T-helper 2 cell treated with Interferon-gamma antibody and Interleukin-4, amounts not matched to agents 5 μg/mL and 100 μg/mL, for 36 hours (primary cell): ENCODE data around the gene TEAD1.

Experiments used
- DNase-seq: peaks from one replicate; pipeline ENCODE4 v3.0.0; 2021; ENCODE audit warnings: low spot score
- H3K27ac Mint-ChIP-seq: one replicate; pipeline ENCODE4 v1.8.0; 2021; ENCODE audit warnings: mild to moderate bottlenecking, mixed read lengths
- H3K27me3 Mint-ChIP-seq: one replicate; pipeline ENCODE4 v1.8.0; 2021; ENCODE audit warnings: low read depth, mixed read lengths
- H3K36me3 Mint-ChIP-seq: one replicate; pipeline ENCODE4 v1.8.0; 2021; ENCODE audit warnings: low read depth, mixed read lengths
- H3K4me1 Mint-ChIP-seq: one replicate; pipeline ENCODE4 v1.8.0; 2021; ENCODE audit warnings: low read depth, mixed read lengths
- H3K4me3 Mint-ChIP-seq: one replicate; pipeline ENCODE4 v1.8.0; 2022; ENCODE audit warnings: mild to moderate bottlenecking, moderate library complexity, mixed read lengths
- H3K9me3 Mint-ChIP-seq: one replicate; pipeline ENCODE4 v1.8.0; 2021; ENCODE audit warnings: mixed read lengths

TEAD1 gene

GRCh38 chr11:12685229-12685628 is 11.0 kb downstream of the TEAD1 start:
- no peak for DNase-seq
- no peaks in the 10 kb centered on the region for H3K36me3 Mint-ChIP-seq
- H3K27me3 Mint-ChIP-seq = peaks cover 77% of the 10 kb centered on the region
- no peaks in the 10 kb centered on the region for H3K9me3 Mint-ChIP-seq
- H3K4me1 Mint-ChIP-seq = peaks cover 9% of the 10 kb centered on the region
- no peak overlapping the region for H3K4me3 Mint-ChIP-seq
- no peak overlapping the region for H3K27ac Mint-ChIP-seq

- Mint-ChIP-seq H3K9me3 (no peaks in the 10 kb centered on the region), H3K36me3 (no peaks in the 10 kb centered on the region), H3K27ac (no peak overlapping the region), H3K4me3 (no peak overlapping the region), H3K27me3 (peaks cover 77% of the 10 kb centered on the region), H3K4me1 (peaks cover 2% of the 10 kb centered on the region)
- DNase-seq = no peak
These were observed 12.2 kb downstream of the TEAD1 start for GRCh38 chr11:12686246-12687060.

- peaks cover 2% of the 10 kb centered on the region for H3K4me1 Mint-ChIP-seq
- H3K36me3 Mint-ChIP-seq = no peaks in the 10 kb centered on the region
- DNase-seq = no peak
- H3K27me3 Mint-ChIP-seq = peaks cover 73% of the 10 kb centered on the region
- no peak overlapping the region for H3K27ac Mint-ChIP-seq
- no peaks in the 10 kb centered on the region for H3K9me3 Mint-ChIP-seq
- no peak overlapping the region for H3K4me3 Mint-ChIP-seq
These were observed 13.0 kb downstream of the TEAD1 start for GRCh38 chr11:12687216-12687623.

- Mint-ChIP-seq H3K36me3 (no peaks in the 10 kb centered on the region), H3K27ac (no peak overlapping the region), H3K4me3 (no peak overlapping the region), H3K27me3 (peaks cover 73% of the 10 kb centered on the region), H3K9me3 (no peaks in the 10 kb centered on the region), H3K4me1 (peaks cover 2% of the 10 kb centered on the region)
- DNase-seq = no peak
These were observed 13.5 kb downstream of the TEAD1 start for GRCh38 chr11:12687740-12688139.

- Mint-ChIP-seq H3K27me3 (peaks cover 72% of the 10 kb centered on the region), H3K9me3 (no peaks in the 10 kb centered on the region), H3K4me3 (no peak overlapping the region), H3K4me1 (peaks cover 7% of the 10 kb centered on the region), H3K36me3 (no peaks in the 10 kb centered on the region), H3K27ac (no peak overlapping the region)
- DNase-seq = no peak
These were observed 15.0 kb downstream of the TEAD1 start for GRCh38 chr11:12689029-12689755.

GRCh38 chr11:12690663-12691062 is 16.4 kb downstream of the TEAD1 start:
- Mint-ChIP-seq H3K36me3 (no peaks in the 10 kb centered on the region), H3K4me3 (no peak overlapping the region), H3K27ac (no peak overlapping the region), H3K9me3 (no peaks in the 10 kb centered on the region), H3K4me1 (peaks cover 7% of the 10 kb centered on the region), H3K27me3 (peaks cover 77% of the 10 kb centered on the region)
- DNase-seq = no peak

- Mint-ChIP-seq H3K4me3 (no peak overlapping the region), H3K9me3 (no peaks in the 10 kb centered on the region), H3K36me3 (no peaks in the 10 kb centered on the region), H3K4me1 (peaks cover 7% of the 10 kb centered on the region), H3K27ac (no peak overlapping the region), H3K27me3 (peaks cover 81% of the 10 kb centered on the region)
- DNase-seq = no peak
These were observed 17.3 kb downstream of the TEAD1 start for GRCh38 chr11:12691473-12691872.

GRCh38 chr11:12692229-12693075 is 18.2 kb downstream of the TEAD1 start:
- DNase-seq = no peak
- H3K36me3 Mint-ChIP-seq = no peaks in the 10 kb centered on the region
- peaks cover 7% of the 10 kb centered on the region for H3K4me1 Mint-ChIP-seq
- H3K27ac Mint-ChIP-seq = no peak overlapping the region
- no peak overlapping the region for H3K4me3 Mint-ChIP-seq
- peaks cover 81% of the 10 kb centered on the region for H3K27me3 Mint-ChIP-seq
- H3K9me3 Mint-ChIP-seq = no peaks in the 10 kb centered on the region

GRCh38 chr11:12693094-12693478 is 18.9 kb downstream of the TEAD1 start:
- Mint-ChIP-seq H3K9me3 (no peaks in the 10 kb centered on the region), H3K27ac (no peak overlapping the region), H3K27me3 (peaks cover 80% of the 10 kb centered on the region), H3K36me3 (no peaks in the 10 kb centered on the region), H3K4me3 (no peak overlapping the region), H3K4me1 (peaks cover 8% of the 10 kb centered on the region)
- DNase-seq = no peak

- no peak overlapping the region for H3K27ac Mint-ChIP-seq
- no peaks in the 10 kb centered on the region for H3K36me3 Mint-ChIP-seq
- peaks cover 10% of the 10 kb centered on the region for H3K4me1 Mint-ChIP-seq
- DNase-seq = no peak
- no peak overlapping the region for H3K4me3 Mint-ChIP-seq
- H3K9me3 Mint-ChIP-seq = no peaks in the 10 kb centered on the region
- peaks cover 81% of the 10 kb centered on the region for H3K27me3 Mint-ChIP-seq
These were observed 19.4 kb downstream of the TEAD1 start for GRCh38 chr11:12693479-12694182.

- Mint-ChIP-seq H3K27ac (no peak overlapping the region), H3K4me1 (peaks cover 8% of the 10 kb centered on the region), H3K9me3 (no peaks in the 10 kb centered on the region), H3K4me3 (no peak overlapping the region), H3K36me3 (no peaks in the 10 kb centered on the region), H3K27me3 (peaks cover 80% of the 10 kb centered on the region)
- DNase-seq = no peak
These were observed 19.9 kb downstream of the TEAD1 start for GRCh38 chr11:12694183-12694531.

GRCh38 chr11:12695221-12695794 is 21.1 kb downstream of the TEAD1 start:
- DNase-seq = no peak
- Mint-ChIP-seq H3K4me3 (no peak overlapping the region), H3K4me1 (peaks cover 8% of the 10 kb centered on the region), H3K36me3 (no peaks in the 10 kb centered on the region), H3K27me3 (peaks cover 85% of the 10 kb centered on the region), H3K9me3 (no peaks in the 10 kb centered on the region), H3K27ac (no peak overlapping the region)

- no peak for DNase-seq
- no peaks in the 10 kb centered on the region for H3K9me3 Mint-ChIP-seq
- H3K27me3 Mint-ChIP-seq = peaks cover 82% of the 10 kb centered on the region
- peaks cover 8% of the 10 kb centered on the region for H3K4me1 Mint-ChIP-seq
- H3K4me3 Mint-ChIP-seq = no peak overlapping the region
- H3K36me3 Mint-ChIP-seq = no peaks in the 10 kb centered on the region
- H3K27ac Mint-ChIP-seq = no peak overlapping the region
These were observed 21.7 kb downstream of the TEAD1 start for GRCh38 chr11:12695873-12696272.
